Gastrocnemius medialis (tissue), 4 donors: ENCODE measurements around the gene MYL5.
"Not testable (repeated sequence)": the region's sequence is repeated elsewhere in the genome, so short reads cannot be mapped to it uniquely, and the experiment has no call there.

Experiments used
- CTCF ChIP-seq, 5 experiments: fragments of 450-650 bp in 3 of 5; fragments of 200-600 bp in 2 of 5; sonication (generic) in 2 of 5; IDR thresholded peaks in 4 of 5; conservative IDR thresholded peaks in 1 of 5; 1 replicate in 4 of 5; 2 replicates in 1 of 5; pipeline ENCODE4 v1.5.1; 2016 to 2019; ENCODE audit warnings: antibody characterized with exemption in 5 of 5, mild to moderate bottlenecking in 3 of 5, moderate library complexity in 3 of 5
- POLR2A ChIP-seq, 2 donors: fragments of 450-650 bp; IDR thresholded peaks; one replicate each; pipeline ENCODE4 v1.6.1; 2017; ENCODE audit warnings: antibody characterized with exemption in 2 of 2, mild to moderate bottlenecking in 2 of 2, moderate library complexity in 2 of 2

- not testable (repeated sequence) for TF ChIP-seq CTCF (IDR thresholded peaks at IDR 0.05 in 4 of 5, conservative IDR thresholded peaks at IDR 0.05 in 1 of 5); POLR2A (IDR thresholded peaks at IDR 0.05)
Measured at GRCh38 chr4:706083-706633, 31.8 kb downstream of the MYL5 start.
